SIG-M5 treated with dmso at 0.1 percent for 504 hours (cell line): Measurements from ENCODE around the gene FRMD4A.

ENCODE experiments used
- DNase-seq: peaks from one replicate; lab custom pipeline; 2025; ENCODE audit not compliant: unreplicated experiment; lab: John Stamatoyannopoulos, UW

FRMD4A gene

DNA sequence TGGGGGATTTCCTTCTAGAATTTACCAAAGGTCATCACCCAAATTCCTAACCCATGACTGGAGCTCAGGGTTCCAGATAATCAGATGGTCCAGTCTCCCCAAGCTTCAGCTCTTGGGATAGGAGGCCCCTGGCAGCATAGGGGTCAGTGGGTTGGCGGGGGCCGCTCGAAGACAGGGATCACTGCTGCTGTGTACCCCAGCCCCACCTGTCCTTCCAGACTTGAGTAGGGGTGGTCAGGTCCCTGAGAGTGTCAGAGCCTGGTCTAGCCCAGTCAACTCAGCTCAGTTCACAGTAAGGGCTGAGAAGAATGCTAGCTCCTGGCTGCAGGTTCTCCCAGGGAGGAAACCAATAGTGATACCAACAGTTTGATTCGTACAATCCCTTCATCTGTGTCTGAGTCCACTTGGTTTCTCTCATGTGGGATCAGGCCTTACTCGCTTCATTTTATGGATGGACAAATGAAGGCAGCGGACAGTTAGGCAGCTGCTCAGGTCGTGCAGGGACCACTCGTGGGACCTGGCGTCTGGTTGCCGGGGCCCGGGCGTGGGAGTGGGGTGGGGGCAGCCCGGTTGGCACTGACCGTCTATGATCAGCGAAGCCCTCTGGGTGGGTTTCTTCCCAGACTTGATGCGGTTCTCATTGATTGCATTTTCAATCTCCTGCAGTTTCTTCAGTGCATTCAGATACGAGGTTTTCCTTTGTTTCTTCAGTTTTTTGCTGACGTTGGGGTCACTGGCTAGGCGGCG lies 665.0 kb downstream of the FRMD4A start:
- DNase-seq = no peak

DNA sequence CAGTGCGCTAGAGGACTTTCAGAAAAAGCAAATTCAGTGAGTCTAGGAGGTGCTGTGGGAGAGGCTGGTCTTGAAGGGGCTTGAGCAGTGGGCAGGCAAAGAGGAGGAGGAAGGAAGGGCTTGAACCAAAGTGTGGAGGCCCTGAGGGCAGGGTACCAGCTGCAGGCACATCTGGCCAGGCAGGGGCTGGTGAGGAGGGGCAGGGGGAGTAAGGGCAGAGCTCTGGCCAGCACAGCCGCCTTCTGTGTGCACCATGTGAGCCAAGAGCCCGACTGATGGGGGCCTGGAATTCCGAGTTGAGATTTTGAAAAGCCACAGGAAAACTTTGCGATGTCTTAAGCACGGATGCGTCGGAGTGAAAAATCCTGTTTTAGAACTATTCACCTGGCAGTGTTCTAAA lies 669.5 kb downstream of the FRMD4A start:
- no peak for DNase-seq

DNA sequence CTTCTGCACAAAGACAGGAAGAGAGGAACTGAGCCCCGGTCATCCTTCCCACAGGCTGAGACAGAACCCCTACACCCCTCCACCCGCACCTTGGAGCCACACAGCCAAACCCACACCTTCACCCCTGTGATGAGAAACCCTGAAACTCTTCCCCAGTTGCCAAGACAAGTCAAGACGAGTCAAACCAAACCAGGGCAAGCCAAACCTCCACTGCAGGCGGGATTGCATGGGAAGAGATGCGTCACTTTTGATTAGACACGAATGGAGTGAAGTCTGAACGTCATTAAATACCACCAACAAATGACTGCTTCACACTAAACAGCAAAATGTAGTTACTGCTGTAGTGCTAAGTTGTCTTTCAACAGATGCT lies 670.2 kb downstream of the FRMD4A start:
- no peak for DNase-seq

DNA sequence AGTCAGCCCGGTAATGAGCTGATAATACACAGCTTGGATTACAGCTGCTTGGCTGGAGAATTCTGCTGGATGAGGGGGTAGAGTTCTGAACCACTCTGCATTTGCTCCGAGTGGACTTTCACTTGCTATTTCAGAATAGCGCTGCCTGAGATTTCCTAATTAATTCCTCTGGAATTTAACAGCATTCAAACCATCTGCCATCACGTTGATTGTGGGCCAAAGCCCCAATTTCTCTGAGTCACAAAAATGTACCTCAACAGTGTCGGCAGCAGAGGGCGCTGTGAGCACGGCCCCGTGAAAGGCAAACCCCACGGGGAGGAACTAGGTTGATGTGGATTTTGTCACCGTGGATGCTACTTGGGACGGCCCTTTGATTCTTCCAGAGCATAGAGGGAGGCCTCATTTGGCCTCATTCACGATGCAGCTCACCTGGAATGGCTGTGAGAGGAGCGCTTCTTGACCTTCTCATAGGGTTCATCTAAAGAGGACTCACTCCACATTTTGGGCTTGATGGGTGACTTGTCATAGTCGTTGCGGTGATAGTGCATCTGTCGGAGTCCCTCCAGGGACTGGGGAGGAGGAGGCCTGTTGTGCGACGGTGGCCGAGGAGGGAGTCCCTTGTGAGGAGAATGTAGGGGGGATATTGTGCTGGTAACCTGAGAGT lies 670.7 kb downstream of the FRMD4A start:
- peak; percentile 18 for DNase-seq

DNA sequence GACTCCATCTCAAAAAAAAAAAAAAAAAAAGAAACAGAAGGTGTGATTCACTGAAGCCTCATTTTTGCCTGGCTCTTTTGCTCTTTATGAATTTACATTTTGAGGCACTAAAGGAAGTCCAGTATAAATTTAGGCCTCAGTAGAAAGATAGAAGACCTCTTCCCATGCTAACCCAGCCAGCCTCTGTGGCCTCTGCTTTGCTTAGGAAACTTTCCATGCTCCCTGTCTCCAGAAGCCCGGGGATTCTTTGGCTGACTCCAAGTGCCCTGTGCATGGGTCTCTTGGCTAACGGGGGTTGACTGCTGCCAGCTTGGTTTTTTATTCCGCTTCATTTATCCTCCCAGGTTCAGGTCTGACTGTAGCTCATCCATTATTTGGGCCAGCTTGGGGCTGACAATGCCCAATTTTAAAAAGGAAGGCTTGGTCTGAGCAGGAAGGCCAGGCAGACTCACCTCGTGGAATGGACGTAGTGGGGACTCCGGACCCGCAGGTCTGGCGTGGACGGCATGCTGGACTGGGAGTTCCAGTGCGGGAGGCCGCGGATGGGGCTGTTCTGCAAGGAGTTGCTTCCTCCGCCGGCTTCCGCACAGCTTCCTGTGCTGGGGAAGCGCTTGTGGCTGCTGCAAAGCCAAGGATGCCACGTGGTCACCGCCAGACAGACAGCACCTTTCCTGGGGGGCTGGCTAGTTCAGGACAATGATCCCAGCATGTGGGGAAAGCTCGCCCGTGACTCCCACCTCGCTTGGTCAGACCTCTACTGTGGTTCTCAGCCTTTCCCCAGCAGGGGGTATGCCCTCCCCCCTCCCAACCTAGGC lies 671.6 kb downstream of the FRMD4A start:
- DNase-seq = no peak

DNA sequence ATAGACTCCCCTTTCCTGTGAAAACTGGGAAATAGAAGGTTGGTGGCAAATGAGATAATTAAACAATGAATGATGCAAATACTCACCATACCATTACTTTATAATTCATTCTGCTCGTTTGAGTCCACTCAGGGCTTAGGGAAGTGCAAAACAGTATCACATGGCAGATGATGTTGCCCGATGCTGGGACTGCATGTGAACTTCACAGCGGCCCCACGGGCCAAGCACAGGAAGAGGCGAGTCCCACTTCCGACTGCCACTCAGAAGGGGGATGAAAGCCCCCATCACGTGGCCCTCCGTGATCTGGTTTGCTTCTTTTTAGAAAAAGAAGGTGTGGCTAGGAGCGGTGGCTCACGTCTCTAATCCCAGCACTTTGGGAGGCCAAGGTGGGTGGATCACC lies 672.5 kb downstream of the FRMD4A start:
- no peak for DNase-seq

DNA sequence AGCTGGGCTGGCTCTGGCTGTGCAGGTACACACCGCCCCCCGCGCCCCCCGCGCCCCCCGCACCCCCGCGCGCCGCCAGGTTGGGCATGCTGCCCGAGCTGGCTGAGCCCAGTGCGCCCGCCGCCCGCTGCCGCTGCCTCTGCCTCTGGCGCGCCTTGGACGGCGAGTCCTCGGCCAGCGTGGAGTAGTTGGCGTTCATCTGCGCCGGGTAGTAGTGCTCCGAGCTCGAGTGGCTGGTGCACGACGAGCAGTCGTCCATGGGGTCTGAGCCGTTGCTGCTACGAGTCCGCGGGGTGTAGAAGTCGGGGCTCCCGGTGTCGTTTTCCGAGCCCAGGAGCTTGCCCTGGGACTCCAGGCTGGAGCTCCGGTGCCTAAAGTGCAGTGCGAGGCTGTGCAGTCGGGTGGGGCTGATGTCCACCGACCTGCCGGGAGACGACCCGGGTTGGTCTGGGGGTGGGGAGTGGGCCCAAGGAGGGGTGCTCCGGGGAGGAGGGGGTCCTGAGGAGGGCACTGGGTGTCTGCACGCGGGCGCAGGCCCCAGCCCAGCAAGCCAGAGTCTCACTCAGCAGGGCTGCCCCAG lies 673.5 kb downstream of the FRMD4A start:
- no peak for DNase-seq

DNA sequence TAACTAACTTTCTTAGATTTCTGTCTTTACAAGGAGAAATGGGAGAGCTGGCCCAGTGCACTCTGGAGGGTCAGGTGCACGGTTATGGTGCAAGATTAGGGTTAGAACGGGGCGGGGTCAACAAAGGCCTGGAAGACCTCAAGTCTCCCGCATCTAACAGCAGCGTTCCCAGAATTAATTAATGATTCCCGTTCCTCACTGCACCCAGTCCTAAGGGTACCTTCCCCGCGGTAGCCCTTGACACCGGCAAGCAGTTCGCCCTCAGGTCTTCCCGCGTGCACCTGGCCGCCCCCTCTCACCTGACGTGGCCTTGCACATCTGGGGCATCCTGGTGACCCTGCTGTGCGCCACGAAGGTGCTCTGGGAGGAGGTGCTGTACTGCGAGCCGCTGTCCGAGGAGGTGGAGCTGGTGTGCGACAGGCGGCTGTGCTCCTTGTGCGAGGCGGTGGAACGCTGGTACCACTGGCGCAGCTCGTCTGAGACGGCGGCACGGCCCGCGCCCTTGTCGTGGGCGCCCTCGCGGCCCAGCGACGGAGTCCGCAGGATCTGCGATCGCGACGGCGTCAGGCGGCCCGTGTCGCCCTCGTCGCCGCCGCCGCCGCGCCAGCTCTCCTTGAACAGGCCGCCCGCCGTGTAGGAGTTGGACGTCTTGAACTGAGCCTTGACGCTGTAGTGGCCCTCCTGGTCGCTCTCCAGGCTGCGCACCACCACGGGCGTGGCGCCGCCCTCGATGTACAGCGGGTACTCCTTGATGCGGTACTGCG lies 674.2 kb downstream of the FRMD4A start:
- DNase-seq = no peak

DNA sequence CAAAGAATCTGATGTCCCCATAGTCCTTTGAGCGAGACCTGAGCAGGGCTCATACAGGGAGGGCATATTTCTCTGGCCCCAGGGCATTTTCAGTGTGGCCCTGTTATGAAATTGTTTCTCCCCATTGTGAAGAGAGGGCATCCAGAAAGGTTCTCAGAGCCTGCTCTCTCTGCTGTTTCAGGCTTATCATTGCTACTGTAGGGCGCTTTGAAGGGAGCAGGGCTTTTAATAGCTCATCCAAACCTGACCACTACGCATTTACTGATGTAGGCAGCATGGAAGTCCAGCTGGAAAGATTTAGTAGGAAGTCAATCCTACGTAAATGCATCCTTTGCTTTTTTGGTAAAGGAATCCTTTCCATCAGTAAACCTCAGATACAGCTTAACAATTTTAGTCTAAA lies 675.9 kb downstream of the FRMD4A start:
- DNase-seq = no peak

DNA sequence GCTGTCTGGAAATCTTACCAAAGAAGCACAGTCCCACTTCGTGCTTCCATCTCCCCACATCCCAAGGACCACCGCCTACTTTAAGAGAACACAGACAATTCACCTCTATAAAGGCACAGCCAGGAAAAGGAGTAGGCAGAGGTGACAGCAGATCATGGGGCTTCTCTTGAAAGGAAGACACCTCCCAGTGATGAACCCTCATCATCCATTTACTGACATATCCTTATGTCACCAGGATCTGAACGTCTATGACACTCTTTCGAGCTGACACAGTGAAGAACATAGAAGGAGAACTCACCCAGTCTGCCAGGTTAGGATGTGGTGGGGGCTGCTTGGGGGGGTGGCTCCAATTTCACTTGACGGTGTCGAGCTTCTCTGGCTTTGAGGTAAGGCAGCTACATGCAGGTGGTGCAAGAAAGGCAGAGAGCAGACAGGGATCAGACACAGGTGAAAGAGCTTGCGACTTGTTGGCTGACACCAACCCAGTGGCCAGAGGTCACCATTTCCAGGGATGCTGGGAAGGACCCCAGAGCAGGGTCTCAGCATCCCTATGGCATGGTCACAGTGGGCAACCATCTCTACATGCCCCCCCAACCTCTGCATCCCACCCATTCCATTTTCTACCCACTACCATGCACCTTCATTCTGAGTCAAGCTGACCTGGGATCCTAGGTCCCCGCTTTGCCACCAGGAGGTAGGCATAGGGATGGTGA lies 676.5 kb downstream of the FRMD4A start:
- DNase-seq = no peak

DNA sequence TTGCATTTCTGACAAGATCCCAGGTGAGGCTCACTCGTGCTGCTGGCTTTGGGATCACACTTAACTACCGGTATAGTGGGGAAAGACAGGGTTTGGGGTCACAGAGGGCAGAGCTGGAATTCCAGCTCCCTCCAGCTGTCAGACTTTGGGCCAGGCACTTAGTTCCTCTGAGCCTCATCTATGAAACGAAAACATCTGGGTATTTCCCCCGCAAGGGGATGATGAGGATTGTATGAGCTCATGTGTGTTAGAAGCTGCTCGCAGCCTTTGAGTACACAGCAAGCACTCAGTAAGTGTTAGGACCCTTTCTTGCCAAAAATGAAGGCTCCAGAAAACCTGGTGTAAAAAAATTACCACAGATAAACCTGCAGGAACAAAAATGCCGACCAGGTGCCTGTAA lies 677.9 kb downstream of the FRMD4A start:
- no peak for DNase-seq

DNA sequence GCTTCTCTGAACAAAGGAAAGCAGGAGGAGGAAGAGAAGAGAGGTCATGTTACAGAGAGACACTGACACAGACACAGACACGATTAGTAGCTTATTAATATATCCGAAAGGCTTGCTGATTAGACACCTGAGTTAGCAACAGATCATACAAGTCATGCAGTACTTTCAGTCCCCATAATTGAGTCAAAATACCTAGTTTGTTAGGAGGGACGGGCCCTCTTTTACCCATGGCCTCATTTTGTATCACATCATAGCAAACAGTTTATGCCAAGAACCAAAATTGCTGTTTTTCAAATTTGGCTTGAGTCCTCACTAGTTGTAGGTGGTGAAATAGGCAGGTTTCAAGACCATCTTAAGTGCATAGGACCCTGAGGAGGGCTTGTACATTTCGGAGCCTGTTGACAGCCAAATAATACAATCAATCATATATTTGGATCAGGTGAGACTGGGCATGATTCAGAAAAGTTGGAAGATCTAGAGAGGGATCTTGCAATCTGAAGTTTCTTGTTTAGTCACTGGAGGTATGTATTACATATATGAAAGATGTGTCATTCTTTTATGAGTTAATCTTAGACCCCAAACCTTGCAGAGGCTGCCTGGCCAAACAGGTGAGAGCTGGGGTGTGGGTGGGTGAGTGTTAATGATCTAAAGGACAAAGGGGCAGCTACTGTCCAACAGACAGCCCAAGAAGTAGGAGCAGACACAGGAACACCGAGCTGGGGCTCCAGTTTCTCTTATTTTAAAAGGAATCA lies 678.6 kb downstream of the FRMD4A start:
- no peak for DNase-seq

DNA sequence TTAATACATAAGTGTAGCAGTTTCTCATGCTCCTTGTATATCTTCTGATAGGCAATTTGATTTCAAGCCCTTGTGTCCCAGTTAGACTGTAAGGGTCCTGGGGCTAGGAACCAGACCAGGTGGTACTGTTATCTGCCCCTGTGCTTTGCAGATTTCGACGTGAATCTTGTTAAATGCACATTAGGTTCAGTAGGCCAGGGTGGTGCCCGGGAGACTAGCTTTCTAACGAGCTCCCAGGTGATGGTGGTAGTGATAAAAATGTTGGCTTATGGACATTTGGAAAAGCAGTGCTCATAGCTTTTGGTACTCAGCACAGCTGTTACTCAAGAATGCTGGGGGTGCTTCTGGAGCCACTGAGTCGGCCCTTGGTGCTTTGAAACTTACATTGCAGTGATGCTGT lies 679.8 kb downstream of the FRMD4A start:
- DNase-seq = no peak

DNA sequence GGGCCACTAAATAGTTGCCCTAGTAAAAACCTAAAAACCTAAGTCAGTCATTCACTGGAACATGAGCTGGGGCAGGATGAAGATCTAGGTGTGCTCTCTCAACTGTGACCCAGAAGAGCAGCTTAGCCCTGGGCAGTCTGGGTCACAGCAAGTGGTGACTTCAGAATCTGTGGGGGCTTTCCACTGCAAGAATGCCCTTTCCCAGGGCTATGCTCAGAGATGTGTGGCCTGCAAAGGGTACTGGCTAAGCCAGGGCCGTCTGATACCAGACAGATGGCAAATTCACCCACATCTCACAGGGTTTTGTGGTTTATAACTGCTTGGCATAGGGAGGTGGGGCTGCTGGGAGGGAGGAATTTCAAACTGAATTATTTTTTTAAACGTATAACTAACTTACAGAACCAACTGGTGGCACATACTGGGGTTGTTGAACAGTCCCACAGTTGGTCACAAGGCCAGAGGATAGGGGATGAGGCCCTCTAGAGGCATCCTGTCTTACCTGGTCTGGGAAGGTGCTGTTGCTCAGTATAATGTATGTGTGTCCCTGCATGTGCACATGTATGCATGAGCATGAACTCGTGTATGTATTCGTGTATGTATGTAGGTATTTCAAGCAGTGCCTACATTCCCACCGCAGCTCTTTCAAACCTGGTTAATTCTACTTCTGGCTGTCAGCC lies 680.7 kb downstream of the FRMD4A start:
- no peak for DNase-seq

DNA sequence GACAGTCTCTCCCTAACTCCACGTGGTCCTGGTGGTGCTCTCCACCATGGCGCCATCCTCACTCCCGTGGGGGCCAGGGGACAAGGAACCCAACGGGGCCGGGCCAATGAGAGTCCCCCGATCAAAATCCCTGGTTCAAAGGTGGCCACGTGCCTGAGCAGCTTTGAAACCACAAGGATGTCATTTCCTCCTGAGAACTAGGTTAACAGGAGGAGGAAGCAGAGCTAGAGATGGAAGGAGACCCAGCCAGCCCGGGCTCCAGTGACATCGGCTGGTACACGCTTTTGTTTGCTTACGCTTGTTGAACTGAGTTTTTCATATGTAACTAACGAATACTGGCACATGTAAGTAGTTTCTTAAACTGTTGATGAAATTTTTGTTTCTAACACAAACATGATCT lies 682.3 kb downstream of the FRMD4A start:
- DNase-seq = no peak

DNA sequence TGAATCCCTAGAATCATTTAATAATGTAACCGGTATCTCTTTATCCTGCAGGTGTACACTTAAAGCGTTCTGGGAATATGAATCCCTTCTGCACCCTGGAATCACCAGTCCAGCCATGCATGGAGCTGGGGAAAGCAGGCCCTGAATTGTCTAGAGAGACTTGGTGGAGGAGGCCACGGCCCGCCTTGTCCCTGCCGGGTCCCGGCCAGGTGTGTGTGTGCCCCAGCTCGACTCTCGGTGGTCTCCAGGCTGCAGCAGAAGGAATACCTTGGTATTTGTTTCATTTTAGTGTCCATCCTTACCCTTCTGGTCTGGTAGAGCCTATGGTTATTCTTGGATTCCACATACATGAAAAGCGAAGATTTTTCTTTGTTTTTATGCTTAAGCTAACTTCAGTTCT lies 685.9 kb downstream of the FRMD4A start:
- no peak for DNase-seq

DNA sequence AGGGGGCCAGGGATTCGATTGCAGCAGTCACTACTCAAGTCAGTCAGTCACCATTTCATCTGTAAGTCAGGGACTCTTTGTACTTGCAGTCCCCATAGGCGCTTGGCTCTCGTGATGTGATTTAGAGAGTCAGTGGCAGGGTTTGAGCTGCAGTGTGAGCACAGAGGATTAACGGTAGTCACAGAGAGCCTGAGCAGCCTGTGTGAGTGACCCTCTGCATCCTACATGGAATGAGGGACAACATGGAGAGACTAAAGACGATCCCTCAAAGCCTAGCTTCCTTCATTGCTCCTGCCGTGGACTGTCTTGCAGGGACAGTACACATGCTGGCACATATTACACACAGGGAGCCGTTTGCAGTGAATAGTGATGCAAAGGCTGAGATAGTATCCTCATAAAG lies 687.7 kb downstream of the FRMD4A start:
- no peak for DNase-seq

DNA sequence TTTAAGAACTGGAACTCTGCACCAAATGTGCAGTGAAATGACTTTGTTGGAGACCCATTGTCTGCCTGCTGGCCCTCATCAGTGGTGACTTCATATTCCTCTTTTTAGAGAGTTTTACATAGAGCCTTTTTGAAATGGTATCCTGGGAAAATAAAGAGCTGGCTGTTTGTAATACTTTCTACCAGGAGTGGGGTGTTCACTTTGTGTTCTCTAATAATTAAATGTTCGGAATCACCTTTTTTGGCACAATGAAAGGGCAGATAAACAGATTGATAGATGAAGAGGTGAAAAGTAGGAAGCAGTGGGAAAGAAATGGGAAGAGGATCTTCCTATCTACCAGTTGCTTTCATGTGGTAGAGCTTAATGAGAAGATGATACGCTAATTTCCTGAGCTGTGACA lies 688.4 kb downstream of the FRMD4A start:
- no peak for DNase-seq

DNA sequence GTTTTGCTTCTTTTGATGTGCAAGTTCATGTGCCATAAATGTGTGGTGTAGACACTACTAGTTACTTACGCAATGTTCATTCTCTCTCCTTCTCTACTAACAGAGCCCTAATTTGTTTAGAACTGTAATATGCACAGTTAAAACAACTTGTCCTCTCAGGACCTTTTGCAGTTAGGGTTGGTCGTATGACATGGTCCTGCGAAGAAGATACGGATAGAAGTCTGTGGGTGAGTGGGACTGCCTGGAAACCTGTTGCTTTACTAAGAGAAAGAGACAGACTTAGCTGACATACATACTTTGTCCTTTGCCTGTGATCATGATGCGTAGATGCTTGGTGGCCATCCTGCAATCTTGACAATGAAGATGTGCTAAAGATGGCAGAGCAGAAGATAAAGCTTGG lies 692.8 kb downstream of the FRMD4A start:
- no peak for DNase-seq
